RWPE2 (cell line): ENCODE measurements around the gene MTERF1.

Experiments
- ATAC-seq: fragments of 200-7000 bp; cut with Tn5 transposase; 3 replicates; pipeline ENCODE4 v1.9.1; 2021; ENCODE audit warnings: low read depth
- DNase-seq: peaks from one replicate; pipeline ENCODE4 v3.0.0-alpha.2; 2020; ENCODE audit warnings: low spot score
- H3K27ac ChIP-seq: fragments of 450-650 bp; 2 replicates; pipeline ENCODE4 v1.5.1; 2017; ENCODE audit warnings: mild to moderate bottlenecking; ENCODE audit not compliant: poor library complexity, severe bottlenecking
- H3K27me3 ChIP-seq: fragments of 250-450 bp; sonication (Bioruptor Pico); 2 replicates; pipeline ENCODE4 v1.5.1; 2021; ENCODE audit warnings: mild to moderate bottlenecking, moderate library complexity; ENCODE audit not compliant: insufficient read depth, poor library complexity, severe bottlenecking
- H3K36me3 ChIP-seq: fragments of 250-450 bp; sonication (Bioruptor Pico); 2 replicates; pipeline ENCODE4 v1.5.1; 2020; ENCODE audit warnings: low read depth, mild to moderate bottlenecking, moderate library complexity
- H3K4me1 ChIP-seq: fragments of 250-450 bp; sonication (Bioruptor Pico); 2 replicates; pipeline ENCODE4 v1.5.1; 2021; ENCODE audit warnings: mild to moderate bottlenecking, moderate library complexity; ENCODE audit not compliant: insufficient read depth, poor library complexity, severe bottlenecking
- H3K4me3 ChIP-seq: fragments of 250-450 bp; sonication (Bioruptor Pico); 2 replicates; pipeline ENCODE4 v1.5.1; 2021; ENCODE audit warnings: mild to moderate bottlenecking, moderate library complexity; ENCODE audit not compliant: severe bottlenecking
- H3K9me3 ChIP-seq: fragments of 250-450 bp; sonication (Bioruptor Pico); 2 replicates; pipeline ENCODE4 v1.5.1; 2021; ENCODE audit warnings: mild to moderate bottlenecking, moderate library complexity; ENCODE audit not compliant: severe bottlenecking
- CTCF ChIP-seq: fragments of 450-650 bp; IDR thresholded peaks from one replicate; pipeline ENCODE4 v1.5.1; 2017; ENCODE audit warnings: mild to moderate bottlenecking, moderate library complexity; ENCODE audit not compliant: poor library complexity, severe bottlenecking

Gene MTERF1

GRCh38 chr7:91880413-91881241 is at the start of gene MTERF1:
Gene MTERF1, minus strand, starts transcription at chr7:91880702. Its CDS starts 619 bp downstream, at chr7:91880083.
- Histone ChIP-seq H3K36me3 (peaks cover 35% of the 10 kb centered on the region), H3K27me3 (no peaks in the 10 kb centered on the region), H3K4me1 (peaks cover 15% of the 10 kb centered on the region), H3K27ac (no peak within 1 kb of the TSS), H3K9me3 (peaks cover 2% of the 10 kb centered on the region), H3K4me3 (peak within 1 kb of the TSS; percentile 64)
- peak; percentile 99 for TF ChIP-seq CTCF
- DNase-seq: peak; percentile 90
- peak; percentile 97 for ATAC-seq

GRCh38 chr7:91929463-91929862 is 49.0 kb upstream of the MTERF1 start:
- H3K36me3 ChIP-seq: no peaks in the 10 kb centered on the region
- TF ChIP-seq CTCF: no peak
- DNase-seq: no peak
- H3K27ac ChIP-seq: no peak overlapping the region
- H3K9me3 ChIP-seq: no peaks in the 10 kb centered on the region
- H3K4me3 ChIP-seq: no peak overlapping the region
- no peaks in the 10 kb centered on the region for H3K27me3 ChIP-seq
- ATAC-seq: peak; percentile 81; the same call in 2 of the 3 replicates
- no peaks in the 10 kb centered on the region for H3K4me1 ChIP-seq

- no peaks in the 10 kb centered on the region for H3K9me3 ChIP-seq
- H3K36me3 ChIP-seq: no peaks in the 10 kb centered on the region
- no peak for TF ChIP-seq CTCF
- DNase-seq (no peak), ATAC-seq (no peak)
- no peaks in the 10 kb centered on the region for H3K27me3 ChIP-seq
- H3K4me3 ChIP-seq: no peak overlapping the region
- no peak overlapping the region for H3K27ac ChIP-seq
- H3K4me1 ChIP-seq: no peaks in the 10 kb centered on the region
Measured at GRCh38 chr7:91927912-91928311, 47.4 kb upstream of the MTERF1 start.

GRCh38 chr7:91922857-91923256 is 42.4 kb upstream of the MTERF1 start:
- Histone ChIP-seq H3K27me3 (no peaks in the 10 kb centered on the region), H3K27ac (no peak overlapping the region), H3K4me1 (no peaks in the 10 kb centered on the region), H3K36me3 (no peaks in the 10 kb centered on the region), H3K4me3 (no peak overlapping the region), H3K9me3 (no peaks in the 10 kb centered on the region)
- ATAC-seq: no peak
- TF ChIP-seq CTCF: no peak
- DNase-seq: no peak

GRCh38 chr7:91918356-91918755 is 37.9 kb upstream of the MTERF1 start:
- ATAC-seq: no peak
- Histone ChIP-seq H3K27me3 (no peaks in the 10 kb centered on the region), H3K4me3 (no peak overlapping the region), H3K36me3 (no peaks in the 10 kb centered on the region), H3K9me3 (no peaks in the 10 kb centered on the region), H3K27ac (no peak overlapping the region), H3K4me1 (no peaks in the 10 kb centered on the region)
- DNase-seq: no peak
- TF ChIP-seq CTCF: no peak
